GM10266 (cell line): Measurements from ENCODE around the gene FAM110D.
A peak's percentile ranks its signal among the peaks of the same experiment; 100 is the strongest.

Source experiments
- DNase-seq: peaks from one replicate; pipeline ENCODE4 v3.0.0; 2012; ENCODE audit errors: extremely low spot score
- CTCF ChIP-seq: IDR thresholded peaks from 2 replicates; pipeline ENCODE4 v1.5.1; 2012; ENCODE audit warnings: mild to moderate bottlenecking, low read depth; ENCODE audit not compliant: control insufficient read depth, insufficient read depth; ENCODE audit errors: missing control alignments

The FAM110D gene

GRCh38 chr1:26188477-26188876 lies 29.6 kb downstream of the FAM110D start:
- no peak for TF ChIP-seq CTCF
- no peak for DNase-seq

GRCh38 chr1:26189331-26189730 lies 30.5 kb downstream of the FAM110D start:
- DNase-seq, result no peak
- no peak for TF ChIP-seq CTCF

GRCh38 chr1:26189751-26190275 lies 30.9 kb downstream of the FAM110D start:
- no peak for DNase-seq
- no peak for TF ChIP-seq CTCF

- no peak for DNase-seq
Observed at GRCh38 chr1:26190373-26190987, 31.6 kb downstream of the FAM110D start, which contains the start of gene CATSPER4. TSS of gene CATSPER4 (plus strand) at chr1:26190602. CDS start at chr1:26190628, 26 bp downstream.

GRCh38 chr1:26191739-26192138 lies 32.9 kb downstream of the FAM110D start:
- DNase-seq, result peak; percentile 70
- no peak for TF ChIP-seq CTCF

More at GRCh38 chr1:26190373-26190987, 31.6 kb downstream of the FAM110D start, which contains the start of gene CATSPER4:
- TF ChIP-seq CTCF, result no peak

GRCh38 chr1:26195805-26196204 lies 36.9 kb downstream of the FAM110D start:
- TF ChIP-seq CTCF, result no peak
- DNase-seq, result no peak

GRCh38 chr1:26197301-26197700 lies 38.4 kb downstream of the FAM110D start:
- TF ChIP-seq CTCF, result no peak
- no peak for DNase-seq
